Neural cell (in vitro differentiated cells): ENCODE measurements around the gene STOM. TPM values are rescaled to one million over a fixed set of nuclear protein-coding genes. Genes with fewer than 3 reads are reported as not detected.

Source experiments
- H2AFZ ChIP-seq: fragments of 200-600, 300-800 bp; sonication (generic), shearing (Covaris generic); 2 replicates; pipeline ENCODE4 v1.6.0; 2014; ENCODE audit warnings: low read depth, mild to moderate bottlenecking, antibody characterized with exemption, low read length, moderate library complexity
- H3F3A ChIP-seq: fragments of 200-600 bp; shearing (Covaris generic); 2 replicates; pipeline ENCODE4 v1.6.1; 2016; ENCODE audit warnings: mild to moderate bottlenecking, moderate library complexity, mixed read lengths, antibody characterized with exemption, low read length; ENCODE audit not compliant: insufficient read depth, poor library complexity, severe bottlenecking
- H3K27ac ChIP-seq: fragments of 200-600, 300-800 bp; sonication (generic), shearing (Covaris generic); 2 replicates; pipeline ENCODE4 v1.5.1; 2014; ENCODE audit warnings: mild to moderate bottlenecking, low read length, moderate library complexity
- H3K27me3 ChIP-seq: fragments of 300-800, 200-600 bp; sonication (generic), shearing (Covaris generic); 2 replicates; pipeline ENCODE4 v1.6.0; 2014; ENCODE audit warnings: mild to moderate bottlenecking, low read depth, low read length, moderate library complexity; ENCODE audit not compliant: insufficient read depth
- H3K36me3 ChIP-seq: fragments of 300-800, 200-600 bp; sonication (generic), shearing (Covaris generic); 2 replicates; pipeline ENCODE4 v1.5.1; 2014; ENCODE audit warnings: mild to moderate bottlenecking, antibody characterized with exemption, low read length, moderate library complexity; ENCODE audit not compliant: insufficient read depth
- H3K4me2 ChIP-seq: fragments of 300-800, 200-600 bp; sonication (generic), shearing (Covaris generic); 2 replicates; pipeline ENCODE4 v1.6.0; 2014; ENCODE audit warnings: mild to moderate bottlenecking, low read length
- H3K4me3 ChIP-seq: fragments of 300-800, 200-600 bp; sonication (generic), shearing (Covaris generic); 2 replicates; pipeline ENCODE4 v1.5.1; 2014; ENCODE audit warnings: mild to moderate bottlenecking, low read length, moderate library complexity
- H3K79me2 ChIP-seq: fragments of 200-600 bp; shearing (Covaris generic); replicated peaks from 2 replicates; pipeline ENCODE4 v1.6.0; 2014; ENCODE audit warnings: mild to moderate bottlenecking, low read length, moderate library complexity; ENCODE audit not compliant: insufficient read depth
- H3K9ac ChIP-seq: fragments of 300-800, 200-600 bp; sonication (generic), shearing (Covaris generic); 2 replicates; pipeline ENCODE4 v1.6.1; 2016; ENCODE audit warnings: mild to moderate bottlenecking, low read length, mixed read lengths
- H3K9me2 ChIP-seq: fragments of 200-600 bp; shearing (Covaris generic); 2 replicates; pipeline ENCODE4 v1.6.1; 2016; ENCODE audit warnings: mild to moderate bottlenecking, low read length, mixed read lengths; ENCODE audit not compliant: insufficient read depth
- H3K9me3 ChIP-seq: fragments of 200-600, 300-800 bp; sonication (generic), shearing (Covaris generic); 2 replicates; pipeline ENCODE4 v1.6.1; 2016; ENCODE audit warnings: mild to moderate bottlenecking, mixed run types, low read length, moderate library complexity, mixed read lengths
- H4K20me1 ChIP-seq: fragments of 200-600 bp; shearing (Covaris generic); 2 replicates; pipeline ENCODE4 v1.6.1; 2016; ENCODE audit warnings: mild to moderate bottlenecking, mixed run types; ENCODE audit not compliant: insufficient read depth
- EP300 ChIP-seq: fragments of 450-650 bp; conservative IDR thresholded peaks from 2 replicates; pipeline ENCODE4 v1.6.1; 2014; ENCODE audit warnings: antibody characterized with exemption, mild to moderate bottlenecking, moderate library complexity; ENCODE audit not compliant: poor library complexity, severe bottlenecking
- EZH2 ChIP-seq: fragments of 200-600, 300-800 bp; shearing (Covaris generic), sonication (generic); IDR thresholded peaks from 2 replicates; pipeline ENCODE4 v1.6.1; 2014; ENCODE audit warnings: antibody characterized with exemption, low read length, borderline replicate concordance, mild to moderate bottlenecking; ENCODE audit not compliant: insufficient read depth, poor library complexity, severe bottlenecking
- MXI1 ChIP-seq: fragments of 450-650 bp; conservative IDR thresholded peaks from 2 replicates; pipeline ENCODE4 v1.6.1; 2014; ENCODE audit warnings: antibody characterized with exemption, mild to moderate bottlenecking; ENCODE audit not compliant: poor library complexity, severe bottlenecking
- POLR2AphosphoS5 ChIP-seq: IDR thresholded peaks from 2 replicates; pipeline ENCODE4 v1.6.1; 2012
- RAD21 ChIP-seq: fragments of 450-650 bp; conservative IDR thresholded peaks from 2 replicates; pipeline ENCODE4 v1.6.1; 2014; ENCODE audit warnings: antibody characterized with exemption, mild to moderate bottlenecking, moderate library complexity
- SMC3 ChIP-seq: fragments of 450-650 bp; conservative IDR thresholded peaks from 2 replicates; pipeline ENCODE4 v1.6.1; 2014; ENCODE audit warnings: antibody characterized with exemption, mild to moderate bottlenecking, moderate library complexity; ENCODE audit not compliant: poor library complexity
- TAF1 ChIP-seq: IDR thresholded peaks from 2 replicates; pipeline ENCODE4 v1.6.1; 2012; ENCODE audit warnings: low read depth
- polyA plus RNA-seq: library from polyadenylated mRNA; depleted of rRNA; stranded (reverse); fragments of >200 nt; gene quantifications from 2 replicates; pipeline ENCODE4 v1.2.3, GENCODE V29; 2014
- TF ChIP-seq, protein P1 (sequence below): IDR thresholded peaks from 2 replicates; pipeline ENCODE4 v1.6.1; 2012; ENCODE audit warnings: borderline replicate concordance
- TF ChIP-seq, protein P2 (sequence below): fragments of 450-650 bp; IDR thresholded peaks from 2 replicates; pipeline ENCODE4 v1.5.1; 2014; ENCODE audit warnings: antibody characterized with exemption, mild to moderate bottlenecking, moderate library complexity; ENCODE audit not compliant: poor library complexity, severe bottlenecking

Gene STOM
- polyA plus RNA-seq, 1 donor from 2014 or later: 0.11 TPM

DNA sequence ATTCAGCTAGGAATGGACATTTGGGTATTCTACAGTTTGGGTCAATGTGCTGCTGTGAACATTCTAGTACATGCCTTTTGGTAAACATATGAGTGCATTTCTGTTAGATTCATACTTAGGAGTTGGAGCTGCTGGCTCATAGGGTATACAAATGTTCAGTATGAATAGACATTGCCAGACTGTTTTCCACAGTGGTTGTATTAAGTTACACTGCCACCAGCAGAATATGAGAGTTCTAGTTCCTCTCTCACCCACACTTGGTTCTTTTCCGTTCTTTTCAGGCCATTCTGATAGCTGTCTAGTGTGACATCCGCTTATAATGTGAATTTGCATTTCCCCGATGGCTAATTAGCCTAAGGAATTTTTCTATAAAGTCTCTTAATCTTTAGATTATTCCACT lies 25.0 kb downstream of the STOM start:
- Histone ChIP-seq H3F3A (no peaks in the 10 kb centered on the region), H3K9ac (no peak overlapping the region), H3K9me2 (no peaks in the 10 kb centered on the region), H2AFZ (no peak overlapping the region), H4K20me1 (no peaks in the 10 kb centered on the region), H3K4me2 (no peak overlapping the region), H3K27me3 (no peaks in the 10 kb centered on the region), H3K36me3 (no peaks in the 10 kb centered on the region), H3K27ac (no peak overlapping the region), H3K4me3 (no peak overlapping the region), H3K9me3 (no peaks in the 10 kb centered on the region), H3K79me2 (no peaks in the 10 kb centered on the region)
- TF ChIP-seq EZH2: no peak
- no peak for TF ChIP-seq EP300
- TF ChIP-seq TAF1: no peak
- no peak for TF ChIP-seq SMC3
- no peak for TF ChIP-seq POLR2AphosphoS5
- TF ChIP-seq MXI1: no peak
- no peak for TF ChIP-seq RAD21
- TF ChIP-seq, protein P1, sequence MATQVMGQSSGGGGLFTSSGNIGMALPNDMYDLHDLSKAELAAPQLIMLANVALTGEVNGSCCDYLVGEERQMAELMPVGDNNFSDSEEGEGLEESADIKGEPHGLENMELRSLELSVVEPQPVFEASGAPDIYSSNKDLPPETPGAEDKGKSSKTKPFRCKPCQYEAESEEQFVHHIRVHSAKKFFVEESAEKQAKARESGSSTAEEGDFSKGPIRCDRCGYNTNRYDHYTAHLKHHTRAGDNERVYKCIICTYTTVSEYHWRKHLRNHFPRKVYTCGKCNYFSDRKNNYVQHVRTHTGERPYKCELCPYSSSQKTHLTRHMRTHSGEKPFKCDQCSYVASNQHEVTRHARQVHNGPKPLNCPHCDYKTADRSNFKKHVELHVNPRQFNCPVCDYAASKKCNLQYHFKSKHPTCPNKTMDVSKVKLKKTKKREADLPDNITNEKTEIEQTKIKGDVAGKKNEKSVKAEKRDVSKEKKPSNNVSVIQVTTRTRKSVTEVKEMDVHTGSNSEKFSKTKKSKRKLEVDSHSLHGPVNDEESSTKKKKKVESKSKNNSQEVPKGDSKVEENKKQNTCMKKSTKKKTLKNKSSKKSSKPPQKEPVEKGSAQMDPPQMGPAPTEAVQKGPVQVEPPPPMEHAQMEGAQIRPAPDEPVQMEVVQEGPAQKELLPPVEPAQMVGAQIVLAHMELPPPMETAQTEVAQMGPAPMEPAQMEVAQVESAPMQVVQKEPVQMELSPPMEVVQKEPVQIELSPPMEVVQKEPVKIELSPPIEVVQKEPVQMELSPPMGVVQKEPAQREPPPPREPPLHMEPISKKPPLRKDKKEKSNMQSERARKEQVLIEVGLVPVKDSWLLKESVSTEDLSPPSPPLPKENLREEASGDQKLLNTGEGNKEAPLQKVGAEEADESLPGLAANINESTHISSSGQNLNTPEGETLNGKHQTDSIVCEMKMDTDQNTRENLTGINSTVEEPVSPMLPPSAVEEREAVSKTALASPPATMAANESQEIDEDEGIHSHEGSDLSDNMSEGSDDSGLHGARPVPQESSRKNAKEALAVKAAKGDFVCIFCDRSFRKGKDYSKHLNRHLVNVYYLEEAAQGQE: no peak
- TF ChIP-seq, protein P2, sequence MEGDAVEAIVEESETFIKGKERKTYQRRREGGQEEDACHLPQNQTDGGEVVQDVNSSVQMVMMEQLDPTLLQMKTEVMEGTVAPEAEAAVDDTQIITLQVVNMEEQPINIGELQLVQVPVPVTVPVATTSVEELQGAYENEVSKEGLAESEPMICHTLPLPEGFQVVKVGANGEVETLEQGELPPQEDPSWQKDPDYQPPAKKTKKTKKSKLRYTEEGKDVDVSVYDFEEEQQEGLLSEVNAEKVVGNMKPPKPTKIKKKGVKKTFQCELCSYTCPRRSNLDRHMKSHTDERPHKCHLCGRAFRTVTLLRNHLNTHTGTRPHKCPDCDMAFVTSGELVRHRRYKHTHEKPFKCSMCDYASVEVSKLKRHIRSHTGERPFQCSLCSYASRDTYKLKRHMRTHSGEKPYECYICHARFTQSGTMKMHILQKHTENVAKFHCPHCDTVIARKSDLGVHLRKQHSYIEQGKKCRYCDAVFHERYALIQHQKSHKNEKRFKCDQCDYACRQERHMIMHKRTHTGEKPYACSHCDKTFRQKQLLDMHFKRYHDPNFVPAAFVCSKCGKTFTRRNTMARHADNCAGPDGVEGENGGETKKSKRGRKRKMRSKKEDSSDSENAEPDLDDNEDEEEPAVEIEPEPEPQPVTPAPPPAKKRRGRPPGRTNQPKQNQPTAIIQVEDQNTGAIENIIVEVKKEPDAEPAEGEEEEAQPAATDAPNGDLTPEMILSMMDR: no peak

DNA sequence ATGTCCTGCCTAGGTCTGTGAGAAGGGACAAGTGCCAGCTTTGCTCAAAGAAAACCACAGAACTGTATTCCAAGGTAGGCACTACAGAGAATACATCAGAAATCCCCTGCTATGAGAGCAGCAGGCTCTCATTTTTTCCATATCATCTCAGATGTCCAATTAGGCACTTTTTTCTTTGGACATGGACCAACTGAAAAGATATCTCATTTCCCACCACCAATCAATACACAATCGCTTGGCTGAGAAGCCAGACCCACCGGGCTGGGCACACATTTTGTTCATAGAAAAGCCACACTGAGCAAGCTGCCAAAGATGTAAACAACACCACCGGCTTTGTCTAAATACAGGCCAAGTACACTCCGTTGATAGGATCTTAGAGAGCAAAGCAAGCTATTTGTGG lies 25.9 kb downstream of the STOM start:
- no peak overlapping the region for H3K4me3 ChIP-seq
- H3K9me3 ChIP-seq: no peaks in the 10 kb centered on the region
- TF ChIP-seq SMC3: no peak
- TF ChIP-seq, protein P1: no peak
- TF ChIP-seq EP300: no peak
- no peak for TF ChIP-seq MXI1
- TF ChIP-seq RAD21: no peak
- TF ChIP-seq, protein P2: no peak
- no peak for TF ChIP-seq EZH2
- no peak for TF ChIP-seq TAF1
- no peak for TF ChIP-seq POLR2AphosphoS5
- H3K4me2 ChIP-seq: no peak overlapping the region
- H3K27ac ChIP-seq: no peak overlapping the region
- no peaks in the 10 kb centered on the region for H3K36me3 ChIP-seq
- no peaks in the 10 kb centered on the region for H3F3A ChIP-seq
- no peak overlapping the region for H3K9ac ChIP-seq
- no peaks in the 10 kb centered on the region for H3K27me3 ChIP-seq
- no peaks in the 10 kb centered on the region for H3K9me2 ChIP-seq
- no peaks in the 10 kb centered on the region for H4K20me1 ChIP-seq
- no peak overlapping the region for H2AFZ ChIP-seq
- no peaks in the 10 kb centered on the region for H3K79me2 ChIP-seq
